Testis (tissue), 3 donors: Measurements from ENCODE around the gene ARAP1. TPM values are rescaled to one million over a fixed set of nuclear protein-coding genes. Genes with fewer than 3 reads are reported as not detected.

Experiments
- DNase-seq: peaks from one replicate; pipeline ENCODE4 v3.0.0-alpha.2; 2019
- H3K27ac ChIP-seq, 2 donors: fragments of 200-600 bp; sonication (generic); one replicate each; pipeline ENCODE4 v1.5.1; 2019
- H3K27me3 ChIP-seq: fragments of 200-600 bp; sonication (generic); one replicate; pipeline ENCODE4 v1.5.1; 2019
- H3K36me3 ChIP-seq: fragments of 200-600 bp; sonication (generic); one replicate; pipeline ENCODE4 v1.5.1; 2017; ENCODE audit warnings: low read depth; ENCODE audit errors: missing control alignments
- H3K4me1 ChIP-seq: fragments of 200-600 bp; sonication (generic); one replicate; pipeline ENCODE4 v1.5.1; 2019
- H3K4me3 ChIP-seq, 2 donors: fragments of 200-600 bp; sonication (generic); one replicate each; pipeline ENCODE4 v1.5.1; 2017 to 2019
- H3K9me3 ChIP-seq: fragments of 200-600 bp; sonication (generic); one replicate; pipeline ENCODE4 v1.5.1; 2017
- POLR2A ChIP-seq: fragments of 450-650 bp; IDR thresholded peaks from one replicate; pipeline ENCODE4 v1.6.1; 2017; ENCODE audit warnings: antibody characterized with exemption, mild to moderate bottlenecking, moderate library complexity
- WGBS, 2 donors: methylation state at CpG; one replicate each; pipeline ENCODE4 v1.1.5; 2018; 5-methylcytosine and 5-hydroxymethylcytosine counted together
- intact Hi-C: fragments of 100-400 bp; cut with DNase I; formaldehyde crosslinking; loops from one replicate; pipeline ENCODE4 v1.15.1; 2023; ENCODE audit warnings: low total_unique reads
- polyA plus RNA-seq: library from polyadenylated mRNA; stranded (reverse); fragments of 350-450 nt; fragmentation: Illumina TruSeq; extraction: RNeasy Lipid Tissue Mini Kit (QIAGEN cat#74804); gene quantifications from one replicate; pipeline ENCODE4 v1.2.3, GENCODE V29; 2014; ENCODE audit warnings: low read depth, low replicate concordance; ENCODE audit not compliant: insufficient read depth
- total RNA-seq, 2 donors: library from RNA; depleted of rRNA; stranded (reverse); fragments of >200 nt; gene quantifications; one replicate each; pipeline ENCODE4 v1.2.3, GENCODE V29; 2016
- TF ChIP-seq, protein P1 (sequence below), 3 experiments: fragments of 450-650 bp in 2 of 3; fragments of 200-600 bp in 1 of 3; sonication (generic) in 1 of 3; IDR thresholded peaks; one replicate each; pipeline ENCODE4 v1.5.1; 2016 to 2019; ENCODE audit warnings: antibody characterized with exemption in 3 of 3, mild to moderate bottlenecking in 2 of 3, moderate library complexity in 1 of 3

Gene ARAP1
- total and polyA plus RNA-seq, 3 donors from 2014 or later = 46.9 to 88.3 (median 65.2) TPM

- intact Hi-C loops = no loop called here
- no peak for DNase-seq
- Histone ChIP-seq H3K27ac (no peak overlapping the region), H3K4me3 (no peak overlapping the region), H3K4me1 (no peaks in the 10 kb centered on the region), H3K36me3 (no peaks in the 10 kb centered on the region), H3K9me3 (no peaks in the 10 kb centered on the region), H3K27me3 (no peaks in the 10 kb centered on the region)
- WGBS, 2 donors = 59 to 60% methylated on average over 7 to 8 of the region's 8 CpGs
- TF ChIP-seq, protein P1, sequence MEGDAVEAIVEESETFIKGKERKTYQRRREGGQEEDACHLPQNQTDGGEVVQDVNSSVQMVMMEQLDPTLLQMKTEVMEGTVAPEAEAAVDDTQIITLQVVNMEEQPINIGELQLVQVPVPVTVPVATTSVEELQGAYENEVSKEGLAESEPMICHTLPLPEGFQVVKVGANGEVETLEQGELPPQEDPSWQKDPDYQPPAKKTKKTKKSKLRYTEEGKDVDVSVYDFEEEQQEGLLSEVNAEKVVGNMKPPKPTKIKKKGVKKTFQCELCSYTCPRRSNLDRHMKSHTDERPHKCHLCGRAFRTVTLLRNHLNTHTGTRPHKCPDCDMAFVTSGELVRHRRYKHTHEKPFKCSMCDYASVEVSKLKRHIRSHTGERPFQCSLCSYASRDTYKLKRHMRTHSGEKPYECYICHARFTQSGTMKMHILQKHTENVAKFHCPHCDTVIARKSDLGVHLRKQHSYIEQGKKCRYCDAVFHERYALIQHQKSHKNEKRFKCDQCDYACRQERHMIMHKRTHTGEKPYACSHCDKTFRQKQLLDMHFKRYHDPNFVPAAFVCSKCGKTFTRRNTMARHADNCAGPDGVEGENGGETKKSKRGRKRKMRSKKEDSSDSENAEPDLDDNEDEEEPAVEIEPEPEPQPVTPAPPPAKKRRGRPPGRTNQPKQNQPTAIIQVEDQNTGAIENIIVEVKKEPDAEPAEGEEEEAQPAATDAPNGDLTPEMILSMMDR (IDR thresholded peaks at IDR 0.05) = no peak
- no peak for TF ChIP-seq POLR2A
These were observed 80.8 kb downstream of the ARAP1 start for GRCh38 chr11:72671152-72672099.

GRCh38 chr11:72670041-72670440, 82.2 kb downstream of the ARAP1 start:
- H3K27me3 ChIP-seq = no peaks in the 10 kb centered on the region
- TF ChIP-seq, protein P1 (IDR thresholded peaks at IDR 0.05) = no peak
- TF ChIP-seq POLR2A = no peak
- no peak overlapping the region for H3K4me3 ChIP-seq
- H3K27ac ChIP-seq = no peak overlapping the region
- intact Hi-C loops = no loop called here
- no peak for DNase-seq
- no peaks in the 10 kb centered on the region for H3K9me3 ChIP-seq
- H3K36me3 ChIP-seq = no peaks in the 10 kb centered on the region
- no peaks in the 10 kb centered on the region for H3K4me1 ChIP-seq
- 51 to 66% methylated on average over 4 of the region's 4 CpGs for WGBS, 2 donors

DNA sequence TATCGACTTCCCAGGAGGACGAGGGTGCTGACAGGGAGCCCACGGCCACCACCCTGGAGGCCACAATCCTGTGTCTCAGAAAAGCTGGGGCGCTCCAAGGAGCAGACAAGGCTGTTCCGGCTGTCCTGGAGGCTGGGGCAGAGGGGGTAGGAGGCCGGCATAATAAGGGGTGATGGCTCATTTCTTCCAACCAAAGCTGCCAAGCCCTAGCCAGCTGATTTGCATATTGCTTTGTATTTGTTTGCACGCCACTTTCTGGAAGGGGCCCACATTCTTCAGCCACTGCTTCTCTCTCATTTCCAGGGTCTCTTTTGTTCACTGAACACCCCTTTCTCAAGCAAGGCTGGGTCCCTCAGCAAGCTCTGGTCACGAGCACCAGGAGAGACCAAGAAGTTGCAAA, 82.7 kb downstream of the ARAP1 start:
- intact Hi-C loops = no loop called here
- Histone ChIP-seq H3K9me3 (no peaks in the 10 kb centered on the region), H3K27me3 (no peaks in the 10 kb centered on the region), H3K4me1 (no peaks in the 10 kb centered on the region), H3K27ac (no peak overlapping the region), H3K4me3 (no peak overlapping the region), H3K36me3 (no peaks in the 10 kb centered on the region)
- WGBS, 2 donors = 62 to 80% methylated on average over 8 of the region's 8 CpGs
- no peak for DNase-seq
- TF ChIP-seq, protein P1 (IDR thresholded peaks at IDR 0.05) = no peak
- no peak for TF ChIP-seq POLR2A

- WGBS, 2 donors = 51% methylated on average over 7 of the region's 7 CpGs
- no peak for DNase-seq
- intact Hi-C loops = no loop called here
- Histone ChIP-seq H3K9me3 (no peaks in the 10 kb centered on the region), H3K27me3 (no peaks in the 10 kb centered on the region), H3K36me3 (no peaks in the 10 kb centered on the region), H3K4me3 (no peak overlapping the region), H3K4me1 (no peaks in the 10 kb centered on the region), H3K27ac (no peak overlapping the region)
- TF ChIP-seq, protein P1 (IDR thresholded peaks at IDR 0.05) = no peak
- no peak for TF ChIP-seq POLR2A
These were observed 83.4 kb downstream of the ARAP1 start for GRCh38 chr11:72668629-72669347.
